ENCODE measurements around the gene NR1I3.

DNA sequence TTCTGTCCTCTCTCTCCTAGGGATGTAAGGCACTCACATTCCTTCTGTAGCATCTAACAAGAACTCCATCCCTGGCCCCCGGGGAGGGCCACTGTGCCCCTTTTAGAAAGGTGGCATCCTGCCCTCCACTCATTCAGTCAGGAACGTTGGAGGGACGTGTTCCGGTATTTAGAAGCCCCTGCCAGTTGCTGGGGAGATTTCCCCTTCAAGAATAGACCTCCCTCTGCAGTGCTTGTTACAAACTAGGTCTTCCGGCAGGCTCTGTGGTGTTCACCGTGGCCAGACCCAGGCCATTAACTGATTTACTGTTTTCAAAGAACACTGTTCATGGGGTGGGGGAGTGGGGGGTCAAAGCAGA, 21.3 kb upstream of the NR1I3 start:
- TF ChIP-seq POLR2A (IDR thresholded peaks at IDR 0.05; ENCODE audit: low read depth, low read length) (no peak), TAF1 (IDR thresholded peaks at IDR 0.05; ENCODE audit: borderline replicate concordance, low read depth, low read length) (no peak)

Measured in GM12892 (cell line).